GM13976 (cell line): ENCODE results near the gene OGFR.

Source experiments
- DNase-seq: peaks from one replicate; pipeline ENCODE4 v3.0.0; 2012; ENCODE audit warnings: low spot score
- in situ Hi-C: fragments of 300-500 bp; cut with MboI; formaldehyde crosslinking; loops from one replicate; pipeline ENCODE4 v1.12.0; 2022; ENCODE audit warnings: low sequenced_read_pairs, mixed read lengths, inconsistent platforms; ENCODE audit not compliant: unreplicated experiment
- TF ChIP-seq, protein P1 (sequence below): IDR thresholded peaks from 2 replicates; pipeline ENCODE4 v1.5.1; 2012; ENCODE audit warnings: borderline replicate concordance, mild to moderate bottlenecking; ENCODE audit not compliant: insufficient read depth; ENCODE audit errors: extremely low read depth, missing control alignments, control extremely low read depth

Gene OGFR

DNA sequence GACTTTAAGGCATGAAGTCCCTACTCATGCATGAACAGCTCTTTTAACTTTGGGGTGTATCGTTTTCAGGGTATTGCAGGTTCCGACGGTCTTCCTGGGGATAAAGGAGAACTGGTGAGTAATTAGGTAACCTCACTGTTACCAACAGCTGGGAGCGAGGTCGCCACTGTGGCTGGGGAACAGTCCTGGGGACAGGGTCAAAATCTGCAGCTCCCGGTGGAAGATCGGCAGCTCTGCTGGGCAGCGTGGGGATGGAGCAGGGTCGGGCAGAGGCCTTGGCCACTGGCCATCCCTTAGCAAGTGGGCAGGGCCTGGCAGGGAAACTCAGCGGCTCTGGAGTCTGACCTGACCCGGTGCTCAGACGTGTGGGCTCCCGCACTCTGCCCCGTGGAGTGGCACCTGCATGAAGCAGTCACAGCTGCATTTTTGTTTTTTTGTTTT lies 28.3 kb downstream of the OGFR start:
- no peak for DNase-seq
- in situ Hi-C loops = no loop called here
- TF ChIP-seq, protein P1, sequence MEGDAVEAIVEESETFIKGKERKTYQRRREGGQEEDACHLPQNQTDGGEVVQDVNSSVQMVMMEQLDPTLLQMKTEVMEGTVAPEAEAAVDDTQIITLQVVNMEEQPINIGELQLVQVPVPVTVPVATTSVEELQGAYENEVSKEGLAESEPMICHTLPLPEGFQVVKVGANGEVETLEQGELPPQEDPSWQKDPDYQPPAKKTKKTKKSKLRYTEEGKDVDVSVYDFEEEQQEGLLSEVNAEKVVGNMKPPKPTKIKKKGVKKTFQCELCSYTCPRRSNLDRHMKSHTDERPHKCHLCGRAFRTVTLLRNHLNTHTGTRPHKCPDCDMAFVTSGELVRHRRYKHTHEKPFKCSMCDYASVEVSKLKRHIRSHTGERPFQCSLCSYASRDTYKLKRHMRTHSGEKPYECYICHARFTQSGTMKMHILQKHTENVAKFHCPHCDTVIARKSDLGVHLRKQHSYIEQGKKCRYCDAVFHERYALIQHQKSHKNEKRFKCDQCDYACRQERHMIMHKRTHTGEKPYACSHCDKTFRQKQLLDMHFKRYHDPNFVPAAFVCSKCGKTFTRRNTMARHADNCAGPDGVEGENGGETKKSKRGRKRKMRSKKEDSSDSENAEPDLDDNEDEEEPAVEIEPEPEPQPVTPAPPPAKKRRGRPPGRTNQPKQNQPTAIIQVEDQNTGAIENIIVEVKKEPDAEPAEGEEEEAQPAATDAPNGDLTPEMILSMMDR = no peak

DNA sequence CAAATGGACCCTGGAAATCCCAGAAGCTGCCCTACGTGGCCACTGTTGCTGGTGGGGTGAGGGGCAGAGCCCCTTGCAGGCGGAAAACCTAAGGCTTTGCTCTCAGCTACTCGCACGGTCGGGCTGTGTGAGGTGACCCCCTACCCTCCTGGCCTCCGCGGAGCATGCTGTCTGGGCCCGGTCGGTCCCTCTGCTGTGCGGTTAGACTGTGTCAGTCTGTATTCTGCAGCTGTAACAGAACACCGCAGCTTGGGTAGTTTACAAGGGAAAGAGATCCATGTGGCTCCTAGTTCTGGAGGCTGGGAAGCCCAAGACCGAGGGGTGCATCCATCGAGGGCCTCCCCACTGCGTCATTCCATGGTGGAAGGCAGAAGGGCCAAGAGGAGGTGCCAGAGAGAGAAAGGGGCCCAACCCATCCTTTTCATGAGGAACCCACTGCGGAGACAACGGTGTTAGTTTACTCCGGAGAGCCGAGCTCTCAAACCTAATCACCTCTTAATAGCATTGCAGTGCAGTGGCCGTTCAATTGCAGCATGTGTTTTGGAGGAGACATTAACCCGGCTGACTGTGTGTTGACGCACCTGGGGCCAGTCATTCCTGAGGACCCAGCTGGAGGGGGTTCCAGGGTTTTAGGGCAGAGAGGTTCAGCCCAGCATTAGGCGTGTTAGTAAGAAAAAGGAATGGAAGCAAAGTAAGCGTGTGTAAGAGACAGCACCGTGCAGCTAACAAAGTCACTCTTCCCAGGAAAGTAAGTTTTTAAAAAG lies 30.5 kb downstream of the OGFR start:
- TF ChIP-seq, protein P1 = no peak
- DNase-seq = no peak

DNA sequence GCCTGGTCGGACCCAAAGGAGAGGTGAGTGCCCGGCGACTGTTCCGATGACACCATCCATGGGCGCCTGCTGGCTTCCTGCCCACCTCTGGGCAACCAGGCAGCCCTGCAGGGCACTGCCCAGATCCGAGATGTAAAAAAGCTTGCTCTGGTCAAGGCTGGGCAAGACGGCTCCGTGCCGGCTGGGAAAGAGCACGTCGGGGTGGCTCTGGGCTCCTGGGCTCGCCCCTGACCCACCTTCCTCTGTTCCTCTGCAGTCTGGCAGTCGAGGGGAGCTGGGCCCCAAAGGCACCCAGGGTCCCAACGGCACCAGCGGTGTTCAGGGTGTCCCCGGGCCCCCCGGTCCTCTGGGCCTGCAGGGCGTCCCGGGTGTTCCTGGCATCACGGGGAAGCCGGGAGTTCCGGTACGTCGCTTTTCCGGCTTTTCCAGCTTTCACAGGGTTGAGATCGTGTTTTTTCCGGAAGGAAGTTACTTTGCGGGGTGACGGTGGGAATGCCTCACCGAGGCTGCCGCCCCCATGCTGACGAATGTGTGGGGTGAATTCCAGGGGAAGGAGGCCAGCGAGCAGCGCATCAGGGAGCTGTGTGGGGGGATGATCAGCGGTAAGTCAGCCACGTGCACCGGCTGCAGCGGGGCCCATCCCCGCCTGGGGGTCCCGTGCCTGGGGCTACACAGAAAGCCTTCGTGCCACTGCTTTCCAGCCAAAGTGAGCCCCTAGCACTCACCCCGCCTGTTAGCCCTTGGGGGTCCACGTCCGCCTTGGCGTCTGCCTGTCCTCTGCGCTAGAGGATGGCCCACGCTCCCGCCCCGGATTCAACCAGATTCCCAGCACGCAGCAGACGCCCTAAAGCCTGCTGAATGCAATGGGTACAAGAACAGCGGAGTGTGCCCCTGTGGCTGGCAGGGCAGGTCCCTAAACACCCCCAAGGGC lies 31.6 kb downstream of the OGFR start:
- in situ Hi-C loops = no loop called here

More for the DNA sequence above, 30.5 kb downstream of the OGFR start:
- in situ Hi-C loops = no loop called here

DNA sequence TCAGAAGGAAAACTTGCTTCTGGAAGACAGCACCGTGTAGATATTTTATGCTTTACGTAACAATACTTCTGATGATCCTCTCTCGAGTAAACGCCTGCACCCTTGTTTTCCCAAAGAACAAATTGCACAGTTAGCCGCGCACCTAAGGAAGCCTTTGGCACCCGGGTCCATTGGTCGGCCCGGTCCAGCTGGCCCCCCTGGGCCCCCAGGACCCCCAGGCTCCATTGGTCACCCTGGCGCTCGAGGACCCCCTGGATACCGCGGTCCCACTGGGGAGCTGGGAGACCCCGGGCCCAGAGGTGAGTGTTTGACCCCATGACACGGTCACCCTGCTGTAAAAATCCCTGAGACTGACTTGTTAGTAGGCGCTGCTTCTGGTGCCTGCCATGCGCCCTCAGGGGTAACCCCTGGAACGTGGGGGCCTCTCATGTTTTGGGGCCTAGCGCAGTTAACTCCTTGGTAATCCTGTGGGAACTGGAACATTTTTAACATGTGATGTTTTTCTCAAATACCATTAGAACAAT lies 32.4 kb downstream of the OGFR start:
- DNase-seq = no peak
- TF ChIP-seq, protein P1 = no peak
- in situ Hi-C loops = no loop called here

More for the DNA sequence above, 31.6 kb downstream of the OGFR start:
- TF ChIP-seq, protein P1 = no peak
- no peak for DNase-seq

DNA sequence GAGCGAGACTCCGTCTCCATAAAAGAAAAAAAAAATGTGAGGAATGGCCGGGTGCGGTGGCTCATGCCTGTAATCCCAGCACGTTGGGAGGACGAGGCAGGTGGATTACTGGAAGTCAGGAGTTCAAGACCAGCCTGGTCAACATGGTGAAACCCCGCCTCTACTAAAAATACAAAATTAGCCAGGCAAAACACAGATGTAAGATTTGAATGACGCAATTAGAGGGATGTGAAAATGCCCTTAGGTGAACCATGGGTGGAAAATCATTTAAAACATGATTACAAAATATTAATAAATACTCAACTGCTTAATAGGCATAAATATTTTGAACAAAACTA lies 33.1 kb downstream of the OGFR start:
- DNase-seq = no peak
- in situ Hi-C loops = no loop called here
- TF ChIP-seq, protein P1 = no peak

DNA sequence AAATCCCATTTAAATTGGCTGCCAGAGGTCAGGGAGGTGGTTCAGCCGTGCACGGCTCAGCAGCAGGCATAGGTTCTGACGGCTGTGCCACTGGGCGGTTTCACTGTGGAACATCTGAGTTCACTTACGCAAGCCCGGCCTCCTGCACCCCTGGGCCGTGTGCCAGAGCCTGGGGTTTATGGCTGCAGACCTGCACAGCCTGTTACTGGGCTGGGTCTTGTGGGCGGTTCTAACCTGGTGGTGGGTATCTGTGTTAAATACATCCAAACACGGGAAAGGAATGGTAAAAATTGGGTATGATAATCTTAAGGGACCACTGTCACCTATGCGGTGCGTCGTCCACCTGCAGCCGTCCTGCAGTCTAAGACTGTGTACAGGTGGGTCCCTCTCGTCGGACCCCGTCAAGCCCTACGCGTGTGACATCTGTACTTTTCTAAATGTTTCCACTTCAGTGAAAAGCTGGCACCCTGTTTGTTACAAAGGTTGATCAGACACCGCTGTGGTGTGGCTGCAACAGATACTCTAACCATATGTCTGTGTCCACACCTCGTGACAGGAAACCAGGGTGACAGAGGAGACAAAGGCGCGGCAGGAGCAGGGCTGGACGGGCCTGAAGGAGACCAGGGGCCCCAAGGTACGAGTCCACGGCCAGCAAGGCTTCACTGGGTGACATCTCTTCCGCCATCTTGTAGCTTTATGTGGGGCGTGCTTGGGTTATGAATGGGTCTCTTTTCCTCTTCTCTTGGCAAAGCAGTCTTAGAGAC lies 33.7 kb downstream of the OGFR start:
- in situ Hi-C loops = no loop called here
- peak; percentile 66 for DNase-seq
- TF ChIP-seq, protein P1 = no peak
